Fibroblast of mammary gland (primary cell): ENCODE results near the gene KLHDC4.

Experiments used
- DNase-seq: peaks from one replicate; pipeline ENCODE4 v3.0.0-alpha.2; 2010; ENCODE audit warnings: low read depth
- H3K4me3 ChIP-seq: 2 replicates; pipeline ENCODE4 v1.5.1; 2011; ENCODE audit warnings: low read depth, mild to moderate bottlenecking, low read length, moderate library complexity; ENCODE audit not compliant: control insufficient read depth
- TF ChIP-seq, protein P1 (sequence below): conservative IDR thresholded peaks from 2 replicates; pipeline ENCODE4 v1.5.1; 2011; ENCODE audit warnings: low read depth, low read length, inconsistent platforms; ENCODE audit not compliant: control insufficient read depth, insufficient read depth

KLHDC4 gene

DNA sequence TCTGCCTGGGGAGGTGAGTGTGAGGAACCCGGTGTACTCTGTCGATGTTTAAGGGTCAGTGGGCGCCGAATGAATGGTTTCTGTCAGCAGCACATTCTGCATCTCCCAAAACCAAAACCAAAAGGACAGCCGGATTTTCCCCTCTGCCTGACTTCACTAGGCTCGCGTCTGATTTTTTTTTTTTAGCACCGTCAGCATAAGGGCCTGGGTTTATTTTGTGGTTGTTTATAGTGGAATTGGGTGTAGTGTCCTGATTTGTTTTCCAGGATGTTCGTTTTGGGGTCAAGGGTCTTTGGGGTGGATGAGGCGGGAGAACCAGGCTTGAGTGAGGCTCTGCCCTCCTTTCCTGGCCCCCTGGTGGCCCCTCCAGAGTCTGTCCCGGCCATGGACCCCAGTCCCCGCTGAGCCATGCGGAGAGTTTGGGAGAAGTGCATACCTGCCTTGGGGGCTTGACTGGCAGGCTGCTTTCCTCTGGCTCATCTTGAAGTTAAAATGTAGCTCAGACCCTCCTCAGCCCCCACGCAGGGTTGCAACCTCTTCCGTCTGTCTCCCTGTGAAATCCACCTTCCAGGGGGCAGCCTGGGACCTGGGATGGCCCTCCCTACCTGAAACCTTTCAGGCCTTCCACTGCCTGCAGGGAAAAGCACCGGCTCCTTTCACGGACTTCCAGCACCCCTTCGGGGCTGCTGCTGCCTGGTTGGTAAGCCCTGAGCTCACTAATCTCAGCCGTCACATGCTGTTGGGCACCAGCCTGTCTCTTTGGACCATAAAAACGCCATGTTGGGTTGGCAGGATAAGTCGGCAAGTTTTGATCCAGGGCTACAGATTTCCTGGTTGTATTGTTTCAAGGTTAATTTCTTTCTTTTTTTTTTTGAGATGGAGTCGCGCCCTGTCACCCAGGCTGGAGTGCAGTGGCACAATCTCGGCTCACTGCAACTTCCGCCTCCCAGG is 103.3 kb downstream of the KLHDC4 start:
- no peak for DNase-seq
- TF ChIP-seq, protein P1, sequence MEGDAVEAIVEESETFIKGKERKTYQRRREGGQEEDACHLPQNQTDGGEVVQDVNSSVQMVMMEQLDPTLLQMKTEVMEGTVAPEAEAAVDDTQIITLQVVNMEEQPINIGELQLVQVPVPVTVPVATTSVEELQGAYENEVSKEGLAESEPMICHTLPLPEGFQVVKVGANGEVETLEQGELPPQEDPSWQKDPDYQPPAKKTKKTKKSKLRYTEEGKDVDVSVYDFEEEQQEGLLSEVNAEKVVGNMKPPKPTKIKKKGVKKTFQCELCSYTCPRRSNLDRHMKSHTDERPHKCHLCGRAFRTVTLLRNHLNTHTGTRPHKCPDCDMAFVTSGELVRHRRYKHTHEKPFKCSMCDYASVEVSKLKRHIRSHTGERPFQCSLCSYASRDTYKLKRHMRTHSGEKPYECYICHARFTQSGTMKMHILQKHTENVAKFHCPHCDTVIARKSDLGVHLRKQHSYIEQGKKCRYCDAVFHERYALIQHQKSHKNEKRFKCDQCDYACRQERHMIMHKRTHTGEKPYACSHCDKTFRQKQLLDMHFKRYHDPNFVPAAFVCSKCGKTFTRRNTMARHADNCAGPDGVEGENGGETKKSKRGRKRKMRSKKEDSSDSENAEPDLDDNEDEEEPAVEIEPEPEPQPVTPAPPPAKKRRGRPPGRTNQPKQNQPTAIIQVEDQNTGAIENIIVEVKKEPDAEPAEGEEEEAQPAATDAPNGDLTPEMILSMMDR, result no peak
- H3K4me3 ChIP-seq, result no peak overlapping the region

- H3K4me3 ChIP-seq, result no peak overlapping the region
- TF ChIP-seq, protein P1, result no peak
- peak; percentile 36 for DNase-seq
These were observed 104.2 kb downstream of the KLHDC4 start for GRCh38 chr16:87661561-87661960.

GRCh38 chr16:87658564-87659225 is 107.1 kb downstream of the KLHDC4 start:
- no peak for DNase-seq
- no peak overlapping the region for H3K4me3 ChIP-seq
- TF ChIP-seq, protein P1, result no peak
